Mucosa of rectum (tissue), 2 donors: ENCODE data around the gene SMG6.

Experiments used
- H3K27ac ChIP-seq, 2 donors: one replicate each; pipeline ENCODE4 v1.7.0; 2013; ENCODE audit warnings: inconsistent platforms in 2 of 2, low read depth in 2 of 2, low read length in 2 of 2
- H3K27me3 ChIP-seq, 2 donors: one replicate each; pipeline ENCODE4 v1.7.0; 2013; ENCODE audit warnings: low read length in 2 of 2; ENCODE audit not compliant: control insufficient read depth in 2 of 2, insufficient read depth in 2 of 2
- H3K36me3 ChIP-seq, 2 donors: one replicate each; pipeline ENCODE4 v1.7.0; 2013; ENCODE audit warnings: low read length in 2 of 2; ENCODE audit not compliant: control insufficient read depth in 2 of 2, insufficient read depth in 2 of 2
- H3K4me1 ChIP-seq, 2 donors: one replicate each; pipeline ENCODE4 v1.7.0; 2013; ENCODE audit warnings: low read length in 2 of 2, mild to moderate bottlenecking in 1 of 2; ENCODE audit not compliant: control insufficient read depth in 2 of 2, insufficient read depth in 2 of 2
- H3K4me3 ChIP-seq, 2 donors: one replicate each; pipeline ENCODE4 v1.7.0; 2013; ENCODE audit warnings: low read length in 2 of 2
- H3K9ac ChIP-seq, 2 donors: one replicate each; pipeline ENCODE4 v1.7.0; 2013; ENCODE audit warnings: low read length in 2 of 2, low read depth in 1 of 2, mild to moderate bottlenecking in 1 of 2
- H3K9me3 ChIP-seq, 2 donors: one replicate each; pipeline ENCODE4 v1.7.0; 2013; ENCODE audit warnings: low read length in 2 of 2; ENCODE audit not compliant: control insufficient read depth in 2 of 2
- donor health status: healthy.
- donor health status: Normal muscosa, but diverticular disease.

Gene SMG6

DNA sequence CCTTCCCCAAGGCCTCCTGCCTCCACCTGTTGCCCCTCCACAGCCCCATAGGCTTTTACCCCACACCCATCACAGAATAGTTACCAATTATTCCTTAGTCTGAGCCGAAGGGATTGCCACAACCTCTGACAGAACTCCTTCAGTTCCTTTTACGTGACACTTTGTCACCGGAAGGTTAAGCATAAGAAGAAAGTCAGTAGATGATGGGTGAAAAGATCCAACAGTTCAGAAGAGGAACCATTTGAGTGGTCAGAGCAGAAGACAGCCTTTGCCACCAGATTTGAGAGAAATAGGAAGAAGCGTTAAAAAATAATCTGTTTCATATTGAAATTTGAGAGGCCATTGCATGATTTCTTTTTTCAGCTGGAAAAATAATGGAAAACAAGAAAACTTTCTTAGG is 1.3 kb upstream of the SMG6 start:
- Histone ChIP-seq H3K4me1 (peaks cover 4 to 10% of the 10 kb centered on the region in 2 donors), H3K27ac (no peak overlapping the region), H3K9me3 (no peaks in the 10 kb centered on the region), H3K36me3 (peaks cover 3 to 4% of the 10 kb centered on the region in 2 donors), H3K27me3 (no peaks in the 10 kb centered on the region), H3K4me3 (no peak overlapping the region), H3K9ac (no peak overlapping the region)

DNA sequence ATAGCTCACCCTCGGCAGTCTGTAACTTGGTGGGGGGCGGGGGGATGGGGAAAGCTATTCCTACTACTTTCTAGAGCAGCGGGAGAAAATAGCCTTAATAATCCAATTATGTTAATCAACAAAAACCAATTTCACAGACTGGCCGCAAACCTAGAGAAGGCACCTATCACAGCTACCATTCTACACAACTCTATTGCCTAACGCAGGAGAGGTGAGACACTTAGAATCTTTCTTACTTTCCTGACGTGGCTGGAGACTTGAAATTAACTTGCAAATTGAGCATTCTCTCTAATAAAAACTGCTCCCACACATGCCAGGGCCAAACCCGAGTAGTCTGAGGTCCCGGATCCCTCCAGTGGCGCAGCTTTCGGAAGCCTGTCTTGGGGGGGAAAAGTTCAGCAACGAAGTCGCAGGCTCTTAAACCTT is 794 bp downstream of the SMG6 start:
- peaks cover 7 to 18% of the 10 kb centered on the region in 2 donors for H3K36me3 ChIP-seq
- H3K4me1 ChIP-seq = peaks cover 4 to 10% of the 10 kb centered on the region in 2 donors
- H3K27ac ChIP-seq = peak overlapping the region; percentile 91 to 92
- H3K9ac ChIP-seq = peak overlapping the region; percentile 85 to 89
- no peaks in the 10 kb centered on the region for H3K27me3 ChIP-seq
- H3K9me3 ChIP-seq = no peaks in the 10 kb centered on the region
- H3K4me3 ChIP-seq = peak overlapping the region; percentile 86 to 90

DNA sequence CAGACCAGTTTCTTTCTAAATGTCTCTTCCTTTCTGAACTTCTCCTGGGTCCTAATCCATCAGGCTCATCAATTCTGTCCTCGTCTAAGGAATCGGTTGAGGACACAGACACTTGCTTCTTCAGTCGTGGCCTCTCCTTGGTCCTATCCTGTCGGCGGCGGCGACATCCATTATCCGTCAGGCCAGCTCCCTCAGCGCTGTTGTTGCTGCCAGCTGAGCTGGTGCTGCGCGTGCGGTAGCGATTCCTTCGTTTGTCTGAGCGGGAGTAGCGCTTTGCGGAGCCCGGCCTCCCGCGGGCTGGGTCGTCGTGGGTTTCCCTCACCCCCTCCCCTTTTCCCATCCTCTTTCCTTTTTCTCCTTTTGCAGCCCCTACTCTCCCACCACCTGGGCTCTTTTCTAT is 3.8 kb downstream of the SMG6 start:
- Histone ChIP-seq H3K27me3 (no peaks in the 10 kb centered on the region), H3K4me1 (peaks cover 4 to 10% of the 10 kb centered on the region in 2 donors), H3K9me3 (no peaks in the 10 kb centered on the region), H3K36me3 (peaks cover 23 to 36% of the 10 kb centered on the region in 2 donors), H3K27ac (no peak overlapping the region), H3K9ac (no peak overlapping the region), H3K4me3 (no peak overlapping the region)

DNA sequence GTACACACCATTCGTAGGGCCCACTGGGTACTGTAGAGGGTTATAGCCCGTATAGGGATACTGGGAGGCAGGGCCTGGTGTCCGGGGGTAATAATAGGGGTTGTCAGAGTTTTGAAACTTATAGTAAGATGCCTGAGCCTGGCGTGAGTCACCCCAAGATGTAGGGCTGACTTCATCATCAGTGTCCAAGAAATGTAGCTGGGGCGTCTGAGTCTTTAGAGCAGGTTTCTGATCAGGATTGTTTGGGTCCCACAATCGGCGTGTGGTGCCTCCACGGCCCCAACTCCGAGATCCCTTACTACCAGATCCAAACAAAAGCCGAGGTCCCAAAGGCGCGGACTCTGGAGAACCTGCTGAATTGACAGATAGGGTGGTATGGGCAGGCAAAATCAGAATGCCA is 4.4 kb downstream of the SMG6 start:
- H3K9ac ChIP-seq = no peak overlapping the region
- peaks cover 28 to 38% of the 10 kb centered on the region in 2 donors for H3K36me3 ChIP-seq
- no peaks in the 10 kb centered on the region for H3K27me3 ChIP-seq
- H3K9me3 ChIP-seq = no peaks in the 10 kb centered on the region
- H3K4me1 ChIP-seq = peaks cover 4 to 10% of the 10 kb centered on the region in 2 donors
- no peak overlapping the region for H3K4me3 ChIP-seq
- H3K27ac ChIP-seq = no peak overlapping the region

DNA sequence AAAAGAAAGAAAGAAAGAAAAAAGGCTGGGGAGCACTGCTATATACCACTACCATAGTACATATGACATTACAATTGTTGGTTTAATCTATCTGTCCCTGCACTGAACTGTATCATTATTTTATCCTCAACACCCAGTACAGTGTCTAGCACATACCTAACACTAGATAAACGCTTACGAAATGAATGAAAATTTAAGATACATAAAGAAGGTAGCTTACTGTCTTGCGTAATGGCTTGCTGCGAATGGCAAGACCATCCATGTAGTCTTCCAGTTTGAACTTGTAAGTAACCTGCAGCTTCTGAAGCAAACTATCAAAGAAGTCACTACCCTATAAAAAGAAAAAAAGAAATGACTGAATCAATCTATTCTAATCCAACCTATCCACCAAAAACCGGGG is 6.6 kb downstream of the SMG6 start:
- no peak overlapping the region for H3K9ac ChIP-seq
- no peaks in the 10 kb centered on the region for H3K9me3 ChIP-seq
- no peaks in the 10 kb centered on the region for H3K27me3 ChIP-seq
- H3K4me1 ChIP-seq = peaks cover 0 to 1% of the 10 kb centered on the region in 2 donors
- no peak overlapping the region for H3K4me3 ChIP-seq
- peaks cover 37 to 56% of the 10 kb centered on the region in 2 donors for H3K36me3 ChIP-seq
- H3K27ac ChIP-seq = no peak overlapping the region

DNA sequence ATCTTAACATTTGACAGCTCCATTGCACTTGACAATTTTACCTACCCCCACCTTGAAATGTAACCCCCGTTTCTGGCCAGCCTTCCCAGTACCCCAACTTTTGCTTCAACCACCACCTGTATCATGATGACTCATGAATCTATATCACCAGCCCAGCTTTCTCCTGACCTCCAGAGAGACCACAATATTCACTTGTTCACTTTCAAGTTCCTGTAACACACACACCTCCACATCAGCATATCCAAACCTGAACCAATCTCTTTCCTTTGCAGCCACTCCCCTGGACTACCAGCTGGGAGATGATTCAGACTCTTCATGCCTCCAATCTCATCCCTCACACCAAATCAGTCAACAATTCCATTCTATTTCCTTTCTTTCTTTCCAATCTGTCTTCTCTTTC is 8.0 kb downstream of the SMG6 start:
- Histone ChIP-seq H3K36me3 (peaks cover 44 to 62% of the 10 kb centered on the region in 2 donors), H3K4me1 (no peaks in the 10 kb centered on the region)

DNA sequence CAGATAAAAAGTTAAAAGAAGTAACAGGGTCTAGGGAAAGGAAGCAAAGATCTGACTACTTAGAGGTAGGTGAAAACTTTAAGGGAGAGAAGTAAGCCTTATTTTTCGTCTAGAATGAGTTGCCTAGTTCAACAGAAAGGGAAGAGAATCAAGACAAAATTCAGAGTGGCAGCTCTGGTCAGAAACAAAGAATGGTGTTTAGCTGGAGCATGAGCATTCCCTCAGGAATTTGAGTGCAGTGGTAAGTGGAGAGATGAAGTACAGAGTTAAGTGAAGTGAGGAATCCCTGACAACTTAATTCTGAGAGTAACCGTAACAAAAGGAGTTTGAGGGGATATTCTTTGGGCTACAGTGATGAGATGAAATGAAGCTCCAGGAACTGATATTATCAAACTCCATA is 11.5 kb downstream of the SMG6 start:
- Histone ChIP-seq H3K36me3 (peaks cover 42 to 61% of the 10 kb centered on the region in 2 donors), H3K27me3 (no peaks in the 10 kb centered on the region), H3K27ac (no peak overlapping the region), H3K4me1 (no peaks in the 10 kb centered on the region), H3K9me3 (no peaks in the 10 kb centered on the region), H3K4me3 (no peak overlapping the region), H3K9ac (no peak overlapping the region)

More for the DNA sequence above, 8.0 kb downstream of the SMG6 start:
- Histone ChIP-seq H3K27me3 (no peaks in the 10 kb centered on the region), H3K27ac (no peak overlapping the region), H3K9ac (no peak overlapping the region), H3K4me3 (no peak overlapping the region), H3K9me3 (no peaks in the 10 kb centered on the region)

DNA sequence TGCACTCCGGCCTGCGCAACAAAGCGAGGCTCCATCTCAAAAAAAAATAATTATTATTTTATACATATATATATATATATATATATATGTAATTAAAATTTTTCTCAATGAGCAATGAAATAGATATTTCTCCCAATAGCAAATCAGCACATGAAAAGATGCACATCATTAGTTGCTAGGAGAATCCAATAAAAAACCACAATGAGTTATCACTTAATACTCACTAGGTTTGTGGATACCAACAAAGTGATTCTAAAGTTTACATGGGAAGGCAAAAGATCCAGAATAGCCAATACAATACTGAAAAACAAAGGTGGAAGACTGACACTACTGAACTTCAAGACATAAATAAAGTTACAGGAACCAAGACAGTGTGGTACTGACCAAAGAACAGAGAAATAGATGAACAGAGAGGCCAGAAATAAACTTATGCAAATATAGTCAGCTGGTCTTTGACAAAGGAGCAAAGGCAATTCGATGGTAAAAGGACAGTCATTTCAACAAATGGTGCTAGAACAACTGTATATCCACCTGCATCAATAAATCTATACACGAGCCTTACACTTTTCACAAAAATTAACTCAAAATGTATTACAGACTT is 13.6 kb downstream of the SMG6 start:
- no peak overlapping the region for H3K27ac ChIP-seq

DNA sequence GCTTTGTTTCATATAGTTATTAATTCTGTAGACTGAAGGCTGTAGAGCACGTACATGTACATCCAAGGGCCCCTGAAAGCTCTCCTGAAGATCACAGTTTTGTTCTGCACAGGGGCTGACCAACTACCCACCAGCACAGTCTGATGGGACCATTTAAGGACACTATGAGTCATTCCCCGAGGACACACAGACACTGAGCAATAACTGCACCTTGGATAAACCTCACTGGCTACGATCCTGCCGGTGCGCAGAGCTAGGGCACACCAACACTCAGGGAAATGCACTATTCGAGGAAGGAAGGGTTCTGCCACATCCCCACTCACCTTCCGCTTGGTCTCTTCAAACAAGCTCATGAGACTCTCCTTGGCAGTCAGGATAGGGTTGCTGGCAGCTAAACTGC is 20.3 kb downstream of the SMG6 start:
- peaks cover 49 to 65% of the 10 kb centered on the region in 2 donors for H3K36me3 ChIP-seq
- no peaks in the 10 kb centered on the region for H3K9me3 ChIP-seq
- H3K4me3 ChIP-seq = no peak overlapping the region
- no peak overlapping the region for H3K9ac ChIP-seq
- no peak overlapping the region for H3K27ac ChIP-seq
- no peaks in the 10 kb centered on the region for H3K4me1 ChIP-seq
- H3K27me3 ChIP-seq = no peaks in the 10 kb centered on the region

More for the DNA sequence above, 13.6 kb downstream of the SMG6 start:
- no peak overlapping the region for H3K4me3 ChIP-seq
- H3K36me3 ChIP-seq = peaks cover 33 to 55% of the 10 kb centered on the region in 2 donors
- H3K4me1 ChIP-seq = no peaks in the 10 kb centered on the region
- no peak overlapping the region for H3K9ac ChIP-seq
- H3K27me3 ChIP-seq = no peaks in the 10 kb centered on the region
- no peaks in the 10 kb centered on the region for H3K9me3 ChIP-seq

DNA sequence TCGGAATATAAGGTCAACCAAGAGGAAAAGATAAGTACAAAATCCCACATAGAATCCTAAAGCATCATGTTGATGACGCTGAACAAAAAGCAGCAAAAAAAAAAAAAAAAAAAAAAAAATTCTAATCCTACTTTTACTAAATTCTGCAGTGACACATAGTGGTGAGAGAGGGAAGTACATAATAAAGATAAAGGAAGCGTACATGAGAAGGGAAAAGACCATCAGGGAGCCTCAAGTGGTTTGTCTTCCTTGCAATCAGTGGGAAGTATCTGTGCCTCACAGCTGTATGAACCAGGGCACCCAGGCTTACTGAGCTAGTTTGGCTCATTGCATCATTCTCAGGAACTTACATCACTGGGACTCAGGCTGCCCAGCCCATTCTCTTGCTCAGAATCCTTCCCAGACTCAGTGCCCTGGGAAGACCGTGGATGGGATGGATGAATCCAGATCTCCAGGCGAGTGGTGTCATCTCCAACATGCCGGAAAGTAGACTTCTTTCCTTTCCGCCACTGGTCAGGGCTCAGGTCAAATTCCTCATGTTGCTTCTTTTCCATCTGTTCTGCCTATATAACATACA is 21.2 kb downstream of the SMG6 start:
- Histone ChIP-seq H3K27me3 (no peaks in the 10 kb centered on the region), H3K4me1 (no peaks in the 10 kb centered on the region), H3K9ac (no peak overlapping the region), H3K4me3 (no peak overlapping the region), H3K27ac (no peak overlapping the region), H3K36me3 (peaks cover 45 to 57% of the 10 kb centered on the region in 2 donors), H3K9me3 (no peaks in the 10 kb centered on the region)
